HEK293 (cell line): ENCODE measurements around the gene FXYD4.

Experiments
- CTCF ChIA-PET: fragments of 350-600 bp; formaldehyde crosslinking; extraction: SDS; loops from one replicate; lab custom pipeline; 2021; ENCODE audit warnings: antibody characterized with exemption; lab: Yijun Ruan, JAX
- POLR2A ChIA-PET: fragments of 300-600 bp; formaldehyde crosslinking; extraction: SDS; loops from one replicate; lab custom pipeline; 2020; ENCODE audit warnings: antibody characterized with exemption, inconsistent platforms; lab: Yijun Ruan, JAX
- H3K27ac ChIP-seq: fragments of 200-500 bp; sonication (Bioruptor generic); 2 replicates; pipeline ENCODE4 v1.5.1; 2014; ENCODE audit warnings: low read depth, low read length, control low read depth, inconsistent platforms; ENCODE audit errors: extremely low read depth
- H3K36me3 ChIP-seq, 2 experiments: fragments of 200-500 bp in 1 of 2; sonication (Bioruptor generic) in 1 of 2; 1 replicate in 1 of 2; 2 replicates in 1 of 2; pipeline ENCODE4 v1.5.1; 2014 to 2017; ENCODE audit warnings: inconsistent platforms in 2 of 2, low read length in 2 of 2; ENCODE audit not compliant: control insufficient read depth in 2 of 2, insufficient read depth in 1 of 2
- H3K4me1 ChIP-seq: fragments of 200-500 bp; sonication (Bioruptor generic); 2 replicates; pipeline ENCODE4 v1.5.1; 2014; ENCODE audit warnings: mild to moderate bottlenecking, low read length, inconsistent platforms; ENCODE audit not compliant: control insufficient read depth, insufficient read depth
- H3K4me3 ChIP-seq: 2 replicates; pipeline ENCODE4 v1.5.1; 2011; ENCODE audit warnings: low read depth, mild to moderate bottlenecking, control low read depth, low read length, moderate library complexity
- H3K9me3 ChIP-seq: fragments of 200-500 bp; sonication (Bioruptor generic); 2 replicates; pipeline ENCODE4 v1.5.1; 2014; ENCODE audit warnings: low read depth, low read length, inconsistent platforms; ENCODE audit not compliant: control insufficient read depth, insufficient read depth
- ELK4 ChIP-seq: IDR thresholded peaks from 2 replicates; pipeline ENCODE4 v1.6.1; 2011; ENCODE audit warnings: mild to moderate bottlenecking, low read depth, low read length, borderline replicate concordance
- FEZF1 ChIP-seq: fragments of 450-650 bp; formaldehyde crosslinking; IDR thresholded peaks from 2 replicates; pipeline ENCODE4 v1.5.1; 2016; ENCODE audit warnings: missing biosample characterization, missing genetic modification characterization
- GFI1B ChIP-seq: fragments of 450-650 bp; formaldehyde crosslinking; IDR thresholded peaks from 2 replicates; pipeline ENCODE4 v1.5.1; 2016; ENCODE audit warnings: missing biosample characterization, missing genetic modification characterization
- GLI2 ChIP-seq: fragments of 450-650 bp; formaldehyde crosslinking; IDR thresholded peaks from 2 replicates; pipeline ENCODE4; 2017; ENCODE audit warnings: missing biosample characterization, missing genetic modification characterization, low read depth, borderline replicate concordance
- GLIS2 ChIP-seq: fragments of 450-650 bp; formaldehyde crosslinking; IDR thresholded peaks from 2 replicates; pipeline ENCODE4 v1.5.1; 2016; ENCODE audit warnings: missing biosample characterization, missing genetic modification characterization
- HOXD13 ChIP-seq: sonication (generic); formaldehyde crosslinking; IDR thresholded peaks from 2 replicates; pipeline ENCODE4 v1.8.0; 2022; ENCODE audit warnings: missing genetic modification reagents, borderline replicate concordance
- INSM2 ChIP-seq: fragments of 450-650 bp; formaldehyde crosslinking; IDR thresholded peaks from 2 replicates; pipeline ENCODE4 v1.5.1; 2016; ENCODE audit warnings: missing biosample characterization, missing genetic modification characterization
- KLF16 ChIP-seq: fragments of 450-650 bp; formaldehyde crosslinking; IDR thresholded peaks from 2 replicates; pipeline ENCODE4 v1.5.1; 2017; ENCODE audit warnings: missing biosample characterization, missing genetic modification characterization
- KLF17 ChIP-seq: fragments of 450-650 bp; formaldehyde crosslinking; IDR thresholded peaks from 2 replicates; pipeline ENCODE4 v1.5.1; 2016; ENCODE audit warnings: missing biosample characterization, missing genetic modification characterization
- REPIN1 ChIP-seq: fragments of 450-650 bp; formaldehyde crosslinking; IDR thresholded peaks from 2 replicates; pipeline ENCODE4 v1.5.1; 2017; ENCODE audit warnings: missing biosample characterization, missing genetic modification characterization, low read depth
- TRIM28 ChIP-seq: IDR thresholded peaks from 2 replicates; pipeline ENCODE4 v1.6.1; 2011; ENCODE audit warnings: low read length, control low read depth, borderline replicate concordance
- YY2 ChIP-seq: fragments of 450-650 bp; formaldehyde crosslinking; IDR thresholded peaks from 2 replicates; pipeline ENCODE4 v1.5.1; 2016; ENCODE audit warnings: missing biosample characterization, missing genetic modification characterization
- ZBTB20 ChIP-seq: fragments of 450-650 bp; formaldehyde crosslinking; IDR thresholded peaks from 2 replicates; pipeline ENCODE4 v1.5.1; 2016; ENCODE audit warnings: missing biosample characterization, missing genetic modification characterization
- ZBTB21 ChIP-seq: fragments of 450-650 bp; formaldehyde crosslinking; IDR thresholded peaks from 2 replicates; pipeline ENCODE4 v1.5.1; 2017; ENCODE audit warnings: missing biosample characterization, missing genetic modification characterization
- ZEB2 ChIP-seq: fragments of 450-650 bp; formaldehyde crosslinking; IDR thresholded peaks from 2 replicates; pipeline ENCODE4 v1.5.1; 2016; ENCODE audit warnings: missing biosample characterization, missing genetic modification characterization
- ZNF16 ChIP-seq: fragments of 450-650 bp; formaldehyde crosslinking; IDR thresholded peaks from 2 replicates; pipeline ENCODE4 v1.5.1; 2016; ENCODE audit warnings: low read depth, missing biosample characterization, missing genetic modification characterization
- ZNF174 ChIP-seq: fragments of 450-650 bp; formaldehyde crosslinking; IDR thresholded peaks from 2 replicates; pipeline ENCODE4 v1.5.0; 2017; ENCODE audit warnings: missing biosample characterization, mild to moderate bottlenecking, missing genetic modification characterization
- ZNF2 ChIP-seq: fragments of 450-650 bp; formaldehyde crosslinking; IDR thresholded peaks from 2 replicates; pipeline ENCODE4 v1.5.1; 2016; ENCODE audit warnings: missing biosample characterization, missing genetic modification characterization
- ZNF239 ChIP-seq: fragments of 450-650 bp; formaldehyde crosslinking; IDR thresholded peaks from 2 replicates; pipeline ENCODE4 v1.5.1; 2016; ENCODE audit warnings: missing biosample characterization, missing genetic modification characterization
- ZNF311 ChIP-seq: fragments of 450-650 bp; formaldehyde crosslinking; IDR thresholded peaks from 2 replicates; pipeline ENCODE4 v1.5.1; 2017; ENCODE audit warnings: missing biosample characterization, missing genetic modification characterization, borderline replicate concordance
- ZNF354C ChIP-seq: fragments of 450-650 bp; formaldehyde crosslinking; IDR thresholded peaks from 2 replicates; pipeline ENCODE4 v1.5.1; 2016; ENCODE audit warnings: missing biosample characterization, missing genetic modification characterization, low read depth, borderline replicate concordance
- ZNF362 ChIP-seq: fragments of 450-650 bp; formaldehyde crosslinking; IDR thresholded peaks from 2 replicates; pipeline ENCODE4 v1.5.1; 2016; ENCODE audit warnings: missing biosample characterization, missing genetic modification characterization
- ZNF423 ChIP-seq: fragments of 450-650 bp; formaldehyde crosslinking; IDR thresholded peaks from 2 replicates; pipeline ENCODE4 v1.5.1; 2016; ENCODE audit warnings: missing biosample characterization, missing genetic modification characterization
- ZNF449 ChIP-seq: fragments of 450-650 bp; formaldehyde crosslinking; IDR thresholded peaks from 2 replicates; pipeline ENCODE4 v1.5.1; 2017; ENCODE audit warnings: missing biosample characterization, mild to moderate bottlenecking, missing genetic modification characterization, moderate library complexity
- ZNF549 ChIP-seq: fragments of 450-650 bp; IDR thresholded peaks from 2 replicates; pipeline ENCODE4 v1.5.1; 2018; ENCODE audit warnings: missing biosample characterization, missing genetic modification characterization, mild to moderate bottlenecking, inconsistent platforms, moderate library complexity
- ZNF555 ChIP-seq: fragments of 450-650 bp; formaldehyde crosslinking; conservative IDR thresholded peaks from 2 replicates; pipeline ENCODE4 v1.5.1; 2017; ENCODE audit warnings: missing biosample characterization, mild to moderate bottlenecking, missing genetic modification characterization, inconsistent platforms
- ZNF580 ChIP-seq: fragments of 450-650 bp; formaldehyde crosslinking; IDR thresholded peaks from 2 replicates; pipeline ENCODE4 v1.5.1; 2016; ENCODE audit warnings: missing biosample characterization, missing genetic modification characterization
- ZNF623 ChIP-seq: fragments of 450-650 bp; formaldehyde crosslinking; IDR thresholded peaks from 2 replicates; pipeline ENCODE4 v1.5.1; 2016; ENCODE audit warnings: missing biosample characterization, missing genetic modification characterization
- ZNF747 ChIP-seq: fragments of 450-650 bp; formaldehyde crosslinking; IDR thresholded peaks from 2 replicates; pipeline ENCODE4 v1.5.1; 2016; ENCODE audit warnings: missing biosample characterization, missing genetic modification characterization
- ZSCAN16 ChIP-seq: fragments of 450-650 bp; formaldehyde crosslinking; IDR thresholded peaks from 2 replicates; pipeline ENCODE4 v1.5.1; 2016; ENCODE audit warnings: missing biosample characterization, missing genetic modification characterization
- ZXDB ChIP-seq: fragments of 450-650 bp; formaldehyde crosslinking; IDR thresholded peaks from 2 replicates; pipeline ENCODE4 v1.5.1; 2016; ENCODE audit warnings: missing biosample characterization, missing genetic modification characterization

The FXYD4 gene

GRCh38 chr10:43420369-43421200 is 49.1 kb downstream of the FXYD4 start:
- peak overlapping the region; percentile 90 for H3K27ac ChIP-seq
- H3K9me3 ChIP-seq = no peaks in the 10 kb centered on the region
- POLR2A ChIA-PET = interaction anchor here (0.6 to 2.4 kb wide), 6 partner anchors 11 to 22 kb away, joined by 3 to 11 read pairs (median 4); partner anchors contain the start of genes HNRNPF and ZNF487
- H3K4me1 ChIP-seq = no peaks in the 10 kb centered on the region
- no peaks in the 10 kb centered on the region for H3K36me3 ChIP-seq
- CTCF ChIA-PET = interaction anchor here (1.0 kb wide), 1 partner anchor 9 kb away, joined by 5 read pairs; no protein-coding TSS in a partner anchor
- peak overlapping the region; percentile 49 for H3K4me3 ChIP-seq
- peak; percentile 77; the same call in 1 of the 2 replicates for TF ChIP-seq GLIS2 (tag by site-specific recombination)
- no peak for TF ChIP-seq ZNF623 (tag by site-specific recombination)
- no peak for TF ChIP-seq GLI2 (tag by site-specific recombination)
- TF ChIP-seq ZXDB (tag by site-specific recombination) = peak; percentile 64
- no peak for TF ChIP-seq ZSCAN16 (tag by site-specific recombination)
- TF ChIP-seq ZNF555 (tag by site-specific recombination) = no peak
- TF ChIP-seq ZNF239 (tag by site-specific recombination) = no peak
- TF ChIP-seq ZNF354C (tag by site-specific recombination) = no peak
- TF ChIP-seq ZBTB20 (tag by site-specific recombination) = peak; percentile 93
- peak; percentile 75 for TF ChIP-seq ZEB2
- no peak for TF ChIP-seq ZNF747 (tag by site-specific recombination)
- no peak for TF ChIP-seq ZNF174 (tag by site-specific recombination)
- TF ChIP-seq ZNF2 (tag by site-specific recombination) = peak; percentile 96
- no peak for TF ChIP-seq ZNF549
- no peak for TF ChIP-seq ZNF423 (tag by site-specific recombination)
- TF ChIP-seq KLF17 (tag by site-specific recombination) = peak; percentile 85; the same call in 1 of the 2 replicates
- TF ChIP-seq ELK4 = no peak
- TF ChIP-seq YY2 (tag by site-specific recombination) = peak; percentile 24; the same call in 1 of the 2 replicates
- no peak for TF ChIP-seq ZNF16 (tag by site-specific recombination)
- TF ChIP-seq TRIM28 = peak; percentile 70; the same call in 1 of the 2 replicates
- TF ChIP-seq FEZF1 = no peak
- peak; percentile 84; the same call in 1 of the 2 replicates for TF ChIP-seq INSM2 (tag by site-specific recombination)
- TF ChIP-seq ZNF362 = peak; percentile 89
- TF ChIP-seq ZNF580 (tag by site-specific recombination) = peak; percentile 10; the same call in 1 of the 2 replicates
- peak; percentile 38; the same call in 1 of the 2 replicates for TF ChIP-seq ZBTB21
- TF ChIP-seq GFI1B (tag by site-specific recombination) = no peak
- 0 out of 2 replicates have a peak, but pooled peaks have one; percentile 14 for TF ChIP-seq HOXD13
- TF ChIP-seq ZNF449 (tag by site-specific recombination) = peak; percentile 51; the same call in 1 of the 2 replicates
- no peak for TF ChIP-seq ZNF311
- peak; percentile 22; the same call in 1 of the 2 replicates for TF ChIP-seq REPIN1 (tag by site-specific recombination)
- TF ChIP-seq KLF16 (tag by site-specific recombination) = peak; percentile 76
